ENCODE measurements around the gene LAMB2.

The LAMB2 gene

GRCh38 chr3:49098429-49098828 is 34.4 kb downstream of the LAMB2 start:
- Histone ChIP-seq H3K4me3 (ENCODE audit: low read length) (no peak overlapping the region), H3K36me3 (replicated peaks; ENCODE audit: low read depth, low read length) (peaks cover 53% of the 10 kb centered on the region), H3K9ac (ENCODE audit: low read length) (no peak overlapping the region), H3K27me3 (ENCODE audit: low read depth, low read length) (no peaks in the 10 kb centered on the region), H3K9me3 (ENCODE audit: insufficient read depth, low read length) (no peaks in the 10 kb centered on the region), H3K4me1 (ENCODE audit: low read length) (peaks cover 5% of the 10 kb centered on the region), H2AFZ (ENCODE audit: low read depth, low read length) (no peak overlapping the region), H3K79me2 (ENCODE audit: low read length) (peaks cover 5% of the 10 kb centered on the region), H4K20me1 (ENCODE audit: insufficient read depth, low read length) (no peaks in the 10 kb centered on the region), H3K27ac (ENCODE audit: low read length) (no peak overlapping the region), H3K4me2 (ENCODE audit: low read length) (no peak overlapping the region)
- TF ChIP-seq CTCF (IDR thresholded peaks at IDR 0.05; ENCODE audit: low read depth, low read length), result no peak
- no peak for TF ChIP-seq EZH2phosphoT487 (IDR thresholded peaks at IDR 0.05; ENCODE audit: low read depth)

GRCh38 chr3:49093853-49094767 is 38.7 kb downstream of the LAMB2 start, which contains the start of gene QRICH1:
TSS of gene QRICH1 (minus strand) at chr3:49094071. CDS start at chr3:49077017, 17,054 bp downstream.
- Histone ChIP-seq H3K27me3 (ENCODE audit: low read depth, low read length) (no peaks in the 10 kb centered on the region), H3K79me2 (ENCODE audit: low read length) (peaks cover 43% of the 10 kb centered on the region), H3K4me1 (ENCODE audit: low read length) (peaks cover 10% of the 10 kb centered on the region), H4K20me1 (ENCODE audit: insufficient read depth, low read length) (peaks cover 15% of the 10 kb centered on the region; the same call in 1 of the 2 replicates), H3K4me2 (ENCODE audit: low read length) (peak within 1 kb of the TSS; percentile 88), H3K9ac (ENCODE audit: low read length) (peak within 1 kb of the TSS; percentile 87), H3K9me3 (ENCODE audit: insufficient read depth, low read length) (no peaks in the 10 kb centered on the region), H2AFZ (ENCODE audit: low read depth, low read length) (peak within 1 kb of the TSS; percentile 68), H3K36me3 (replicated peaks; ENCODE audit: low read depth, low read length) (peaks cover 28% of the 10 kb centered on the region), H3K4me3 (ENCODE audit: low read length) (peak within 1 kb of the TSS; percentile 81), H3K27ac (ENCODE audit: low read length) (peak within 1 kb of the TSS; percentile 83)
- TF ChIP-seq EZH2phosphoT487 (IDR thresholded peaks at IDR 0.05; ENCODE audit: low read depth) (no peak), CTCF (IDR thresholded peaks at IDR 0.05; ENCODE audit: low read depth, low read length) (peak; percentile 52)

GRCh38 chr3:49092938-49093852 is 39.7 kb downstream of the LAMB2 start:
- Histone ChIP-seq H2AFZ (ENCODE audit: low read depth, low read length) (peak overlapping the region; percentile 7; the same call in 1 of the 2 replicates), H3K27me3 (ENCODE audit: low read depth, low read length) (no peaks in the 10 kb centered on the region), H3K4me3 (ENCODE audit: low read length) (peak overlapping the region; percentile 81), H3K9ac (ENCODE audit: low read length) (peak overlapping the region; percentile 87), H3K9me3 (ENCODE audit: insufficient read depth, low read length) (no peaks in the 10 kb centered on the region), H3K4me2 (ENCODE audit: low read length) (peak overlapping the region; percentile 88), H3K4me1 (ENCODE audit: low read length) (peaks cover 10% of the 10 kb centered on the region), H4K20me1 (ENCODE audit: insufficient read depth, low read length) (peaks cover 21% of the 10 kb centered on the region; the same call in 1 of the 2 replicates), H3K79me2 (ENCODE audit: low read length) (peaks cover 53% of the 10 kb centered on the region), H3K36me3 (replicated peaks; ENCODE audit: low read depth, low read length) (peaks cover 23% of the 10 kb centered on the region), H3K27ac (ENCODE audit: low read length) (peak overlapping the region; percentile 83)
- TF ChIP-seq EZH2phosphoT487 (IDR thresholded peaks at IDR 0.05; ENCODE audit: low read depth) (no peak), CTCF (IDR thresholded peaks at IDR 0.05; ENCODE audit: low read depth, low read length) (no peak)

All from OCI-LY3 (cell line).